NCI-H1694 treated with DMSO at 0.1 percent for 48 hours (cell line): Measurements from ENCODE around the gene SURF6.
A peak's percentile ranks its signal among the peaks of the same experiment; 100 is the strongest.
"Not testable (repeated sequence)": the region's sequence is repeated elsewhere in the genome, so short reads cannot be mapped to it uniquely, and the experiment has no call there.

Source experiments
- DNase-seq: peaks from one replicate; lab custom pipeline; 2025; lab: John Stamatoyannopoulos, UW

SURF6 gene

GRCh38 chr9:133327021-133327420 lies 9.0 kb downstream of the SURF6 start:
- DNase-seq, result not testable (repeated sequence)

- DNase-seq, result no peak
Measured at GRCh38 chr9:133323991-133324703, 11.8 kb downstream of the SURF6 start.

GRCh38 chr9:133323211-133323610 lies 12.8 kb downstream of the SURF6 start:
- no peak for DNase-seq

GRCh38 chr9:133322701-133323100 lies 13.3 kb downstream of the SURF6 start:
- no peak for DNase-seq

- no peak for DNase-seq
Measured at GRCh38 chr9:133321411-133321935, 14.5 kb downstream of the SURF6 start.

- no peak for DNase-seq
Measured at GRCh38 chr9:133320421-133320881, 15.5 kb downstream of the SURF6 start.

GRCh38 chr9:133317551-133317950 lies 18.4 kb downstream of the SURF6 start:
- DNase-seq, result not testable (repeated sequence)

GRCh38 chr9:133315997-133316396 lies 20.0 kb downstream of the SURF6 start:
- DNase-seq, result no peak

- no peak for DNase-seq
Measured at GRCh38 chr9:133309608-133310007, 26.4 kb downstream of the SURF6 start.

GRCh38 chr9:133307301-133307700 lies 28.7 kb downstream of the SURF6 start:
- DNase-seq, result no peak

- DNase-seq, result peak; percentile 46
Measured at GRCh38 chr9:133306242-133307204, 29.5 kb downstream of the SURF6 start.

GRCh38 chr9:133305731-133306130 lies 30.3 kb downstream of the SURF6 start:
- DNase-seq, result no peak

GRCh38 chr9:133304477-133305377 lies 31.3 kb downstream of the SURF6 start:
- no peak for DNase-seq

- DNase-seq, result peak; percentile 49
Measured at GRCh38 chr9:133304158-133304470, 31.9 kb downstream of the SURF6 start.

- no peak for DNase-seq
Measured at GRCh38 chr9:133303266-133304157, 32.5 kb downstream of the SURF6 start.

- DNase-seq, result no peak
Measured at GRCh38 chr9:133301253-133302230, 34.4 kb downstream of the SURF6 start.

- DNase-seq, result not testable (repeated sequence)
Measured at GRCh38 chr9:133299996-133300395, 36.0 kb downstream of the SURF6 start.

- no peak for DNase-seq
Measured at GRCh38 chr9:133294257-133294656, 41.7 kb downstream of the SURF6 start.

GRCh38 chr9:133290751-133291302 lies 45.2 kb downstream of the SURF6 start:
- no peak for DNase-seq
